Measurements from ENCODE around the gene KIF3C.

Gene KIF3C

DNA sequence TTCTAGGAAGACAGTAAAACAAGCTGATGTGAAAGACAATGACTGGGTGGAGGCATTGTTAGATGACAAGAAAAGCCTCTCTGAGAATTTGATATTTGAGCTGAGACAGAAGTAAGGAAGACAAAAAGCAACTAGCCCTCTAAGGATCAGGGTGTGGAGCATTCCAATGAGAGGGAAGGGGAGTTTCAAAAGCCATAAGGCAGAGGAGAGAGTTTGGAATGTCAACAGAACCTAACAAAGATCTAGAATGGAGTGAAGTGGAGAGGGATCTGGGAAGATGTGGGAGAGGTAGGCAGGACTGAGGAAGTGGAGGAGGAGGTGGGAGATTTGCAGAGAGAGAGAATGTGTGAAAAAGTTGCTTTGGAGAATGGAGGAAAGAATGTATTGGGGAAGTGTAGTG lies 86.7 kb downstream of the KIF3C start:
- in situ Hi-C loops (cut with MboI; ENCODE audit: low pct_unique_long_range_greater_than_20kb, low sequenced_read_pairs, unreplicated experiment) = no loop called here
- DNase-seq (ENCODE audit: low spot score) = no peak
- TF ChIP-seq, protein P1, sequence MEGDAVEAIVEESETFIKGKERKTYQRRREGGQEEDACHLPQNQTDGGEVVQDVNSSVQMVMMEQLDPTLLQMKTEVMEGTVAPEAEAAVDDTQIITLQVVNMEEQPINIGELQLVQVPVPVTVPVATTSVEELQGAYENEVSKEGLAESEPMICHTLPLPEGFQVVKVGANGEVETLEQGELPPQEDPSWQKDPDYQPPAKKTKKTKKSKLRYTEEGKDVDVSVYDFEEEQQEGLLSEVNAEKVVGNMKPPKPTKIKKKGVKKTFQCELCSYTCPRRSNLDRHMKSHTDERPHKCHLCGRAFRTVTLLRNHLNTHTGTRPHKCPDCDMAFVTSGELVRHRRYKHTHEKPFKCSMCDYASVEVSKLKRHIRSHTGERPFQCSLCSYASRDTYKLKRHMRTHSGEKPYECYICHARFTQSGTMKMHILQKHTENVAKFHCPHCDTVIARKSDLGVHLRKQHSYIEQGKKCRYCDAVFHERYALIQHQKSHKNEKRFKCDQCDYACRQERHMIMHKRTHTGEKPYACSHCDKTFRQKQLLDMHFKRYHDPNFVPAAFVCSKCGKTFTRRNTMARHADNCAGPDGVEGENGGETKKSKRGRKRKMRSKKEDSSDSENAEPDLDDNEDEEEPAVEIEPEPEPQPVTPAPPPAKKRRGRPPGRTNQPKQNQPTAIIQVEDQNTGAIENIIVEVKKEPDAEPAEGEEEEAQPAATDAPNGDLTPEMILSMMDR (IDR thresholded peaks at IDR 0.05; ENCODE audit: extremely low read depth, insufficient read depth, missing control alignments) = no peak

DNA sequence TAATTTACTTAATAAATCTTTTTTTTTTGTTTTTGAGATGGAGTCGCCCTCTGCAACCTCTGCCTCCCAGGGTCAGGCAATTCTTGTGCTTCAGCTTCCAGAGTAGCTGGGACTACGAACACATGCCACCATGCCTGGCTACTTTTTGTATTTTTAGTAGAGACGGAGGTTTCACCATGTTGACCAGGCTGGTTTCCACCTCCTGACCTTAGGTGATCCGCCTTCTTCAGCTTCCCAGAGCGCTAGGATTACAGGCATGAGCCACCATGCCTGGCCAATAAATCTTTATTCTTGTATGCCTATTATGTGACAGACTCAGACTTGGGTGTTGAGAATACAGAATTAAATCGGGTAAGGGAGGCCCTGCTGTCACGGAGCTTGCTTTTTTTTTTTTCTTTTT lies 87.3 kb downstream of the KIF3C start:
- TF ChIP-seq, protein P1 (IDR thresholded peaks at IDR 0.05; ENCODE audit: extremely low read depth, insufficient read depth, missing control alignments) = no peak
- in situ Hi-C loops (cut with MboI; ENCODE audit: low pct_unique_long_range_greater_than_20kb, low sequenced_read_pairs, unreplicated experiment) = no loop called here
- no peak for DNase-seq (ENCODE audit: low spot score)

DNA sequence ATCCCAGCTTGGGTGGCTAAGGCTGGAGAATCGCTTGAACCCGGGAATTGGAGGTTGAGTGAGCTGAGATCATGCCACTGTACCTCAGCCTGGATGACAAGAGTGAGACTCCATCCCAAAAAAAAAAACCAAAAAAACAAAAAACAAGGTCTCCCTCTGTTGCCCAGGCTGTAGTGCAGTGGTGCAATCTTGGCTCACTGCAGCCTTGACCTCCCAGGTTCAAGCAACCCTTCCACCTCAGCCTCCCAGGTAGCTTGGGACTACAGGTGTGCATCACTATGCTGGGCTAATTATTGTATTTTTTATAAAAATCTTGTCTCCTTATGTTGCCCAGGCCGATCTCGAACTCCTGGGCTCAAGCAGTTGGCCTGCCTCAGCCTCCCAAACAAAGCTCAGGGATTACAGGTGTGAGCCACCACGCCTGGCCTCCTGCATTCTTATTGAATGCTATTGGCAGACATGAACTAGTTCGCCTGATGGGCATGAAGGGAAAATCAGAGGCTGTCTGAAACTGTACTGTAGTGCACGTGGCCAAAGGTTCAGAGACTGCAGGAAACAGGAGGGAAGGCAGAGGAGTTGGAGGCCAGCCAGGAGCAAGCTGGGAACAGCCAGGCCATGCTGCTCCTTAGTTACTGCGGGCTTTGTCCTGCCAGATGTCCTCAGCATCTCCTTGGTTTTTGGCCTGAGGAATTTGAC lies 88.0 kb downstream of the KIF3C start:
- TF ChIP-seq, protein P1 (IDR thresholded peaks at IDR 0.05; ENCODE audit: extremely low read depth, insufficient read depth, missing control alignments) = no peak
- no peak for DNase-seq (ENCODE audit: low spot score)
- in situ Hi-C loops (cut with MboI; ENCODE audit: low pct_unique_long_range_greater_than_20kb, low sequenced_read_pairs, unreplicated experiment) = no loop called here

DNA sequence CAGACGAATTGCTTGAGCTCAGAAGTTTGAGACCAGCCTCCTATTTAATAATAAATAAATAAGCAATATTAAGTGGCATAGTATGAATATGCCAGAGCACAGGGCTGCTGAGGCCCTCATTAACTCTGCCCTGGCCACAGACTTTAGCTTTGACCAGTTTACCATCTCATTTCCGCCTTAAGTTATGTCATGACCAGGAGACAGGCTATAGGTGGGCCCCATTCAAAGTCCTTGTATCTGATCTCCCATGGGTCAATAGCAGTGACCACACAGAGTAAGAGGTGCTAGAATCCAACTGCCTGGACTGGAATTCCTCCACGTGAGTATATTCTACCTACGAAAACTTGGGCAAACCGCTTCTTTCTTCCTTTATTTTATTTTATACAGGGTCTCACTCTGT lies 90.6 kb downstream of the KIF3C start:
- no peak for DNase-seq (ENCODE audit: low spot score)
- TF ChIP-seq, protein P1 (IDR thresholded peaks at IDR 0.05; ENCODE audit: extremely low read depth, insufficient read depth, missing control alignments) = no peak
- in situ Hi-C loops (cut with MboI; ENCODE audit: low pct_unique_long_range_greater_than_20kb, low sequenced_read_pairs, unreplicated experiment) = no loop called here

DNA sequence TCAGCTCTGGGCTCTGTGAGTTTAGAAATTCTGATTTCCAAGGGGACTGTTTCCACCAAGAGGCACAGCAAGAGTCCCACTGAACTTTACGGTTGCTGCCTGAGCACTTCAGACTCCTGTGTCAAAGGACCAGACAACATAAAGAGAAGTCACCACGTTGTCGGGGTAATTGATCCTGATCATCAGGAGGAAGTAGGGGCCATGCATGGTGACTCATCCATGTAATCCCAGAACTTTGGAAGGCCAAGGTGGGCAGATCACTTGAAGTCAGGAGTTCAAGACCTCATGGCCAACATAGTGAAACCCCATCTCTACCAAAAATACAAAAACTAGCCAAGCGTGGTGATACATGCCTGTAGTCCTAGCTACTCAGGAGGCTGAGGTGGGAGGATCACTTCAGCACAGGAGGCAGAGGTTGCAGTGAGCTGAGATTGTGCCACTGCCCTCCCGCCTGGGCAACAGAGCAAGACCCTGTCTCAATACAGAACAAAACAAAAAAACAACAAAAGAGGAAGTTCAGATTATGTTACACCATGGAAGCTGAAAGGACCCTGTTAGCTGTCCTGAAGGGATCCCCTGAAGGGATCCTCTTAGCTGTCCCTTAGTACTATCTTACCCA lies 94.6 kb downstream of the KIF3C start:
- no peak for DNase-seq (ENCODE audit: low spot score)
- in situ Hi-C loops (cut with MboI; ENCODE audit: low pct_unique_long_range_greater_than_20kb, low sequenced_read_pairs, unreplicated experiment) = no loop called here
- TF ChIP-seq, protein P1 (IDR thresholded peaks at IDR 0.05; ENCODE audit: extremely low read depth, insufficient read depth, missing control alignments) = no peak

DNA sequence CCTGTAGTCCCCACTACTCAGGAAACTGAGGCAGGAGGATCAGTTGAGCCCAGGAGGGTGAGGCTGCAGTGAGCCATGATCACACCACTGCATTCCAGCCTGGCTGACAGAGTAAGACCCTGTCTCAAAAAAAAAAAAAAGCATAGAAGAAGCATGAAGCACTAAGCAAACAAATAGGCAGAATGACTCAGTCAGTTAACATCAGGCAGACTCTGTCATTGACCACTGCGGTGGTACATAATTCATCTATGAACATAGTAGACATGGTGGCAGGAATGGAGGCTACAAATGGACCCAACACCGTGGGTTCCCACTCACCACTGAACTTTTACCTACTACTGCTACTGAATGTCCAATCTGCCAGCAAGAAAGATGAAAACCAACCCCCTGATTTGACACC lies 96.4 kb downstream of the KIF3C start:
- TF ChIP-seq, protein P1 (IDR thresholded peaks at IDR 0.05; ENCODE audit: extremely low read depth, insufficient read depth, missing control alignments) = no peak
- no peak for DNase-seq (ENCODE audit: low spot score)
- in situ Hi-C loops (cut with MboI; ENCODE audit: low pct_unique_long_range_greater_than_20kb, low sequenced_read_pairs, unreplicated experiment) = no loop called here

Measured in GM13977 (cell line).